Measurements from ENCODE around the gene BANF1.

DNA sequence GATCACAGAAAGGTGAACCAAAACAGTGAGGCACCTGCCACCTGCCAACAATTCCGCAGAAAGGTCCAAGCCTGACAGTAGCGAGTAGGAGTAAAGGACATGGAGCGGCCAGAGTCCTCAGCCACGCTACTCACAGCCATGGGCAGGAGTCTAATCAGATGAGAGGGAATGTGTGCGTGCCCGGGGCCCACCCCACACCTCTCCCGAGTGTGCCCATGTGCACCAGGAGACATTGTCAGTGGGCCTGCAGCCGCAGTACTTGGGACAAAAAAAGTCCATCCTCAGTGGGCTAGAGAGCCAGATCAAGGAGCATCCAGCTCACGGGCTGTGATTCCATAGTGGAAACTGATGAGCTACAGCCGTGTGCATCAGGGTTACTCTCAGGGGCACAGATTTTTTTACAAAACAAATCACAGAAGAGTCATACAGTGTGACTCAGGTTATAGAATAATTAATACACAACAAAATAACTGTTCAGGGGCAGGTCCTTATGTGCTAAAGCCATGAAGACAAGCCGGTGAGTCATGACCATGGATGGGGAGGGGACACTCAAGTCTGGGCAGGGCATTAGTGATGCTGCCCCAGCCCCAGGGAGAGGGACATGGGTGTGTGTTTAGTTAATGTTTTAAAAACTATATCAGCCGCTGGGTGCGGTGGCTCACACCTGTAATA lies 28.7 kb upstream of the BANF1 start:
- TF ChIP-seq CTCF (IDR thresholded peaks at IDR 0.05) (no peak), POLR2A (IDR thresholded peaks at IDR 0.05) (no peak)
